HEK293 (cell line): Measurements from ENCODE around the gene ARHGAP42.

ENCODE experiments used
- HOXA7 ChIP-seq: sonication (generic); formaldehyde crosslinking; IDR thresholded peaks from 2 replicates; pipeline ENCODE4 v1.8.1; 2022; ENCODE audit warnings: missing genetic modification reagents, borderline replicate concordance
- KLF10 ChIP-seq: fragments of 450-650 bp; IDR thresholded peaks from 2 replicates; pipeline ENCODE4 v1.5.1; 2018; ENCODE audit warnings: missing biosample characterization, mild to moderate bottlenecking, missing genetic modification characterization
- KLF9 ChIP-seq: fragments of 450-650 bp; formaldehyde crosslinking; IDR thresholded peaks from 2 replicates; pipeline ENCODE4 v1.5.1; 2016; ENCODE audit warnings: missing biosample characterization, missing genetic modification characterization, low read depth
- YY1 ChIP-seq: fragments of 450-650 bp; formaldehyde crosslinking; IDR thresholded peaks from 2 replicates; pipeline ENCODE4 v1.5.1; 2018; ENCODE audit warnings: missing biosample characterization, missing genetic modification characterization
- ZFP37 ChIP-seq: fragments of 450-650 bp; formaldehyde crosslinking; IDR thresholded peaks from 2 replicates; pipeline ENCODE4 v1.5.1; 2016; ENCODE audit warnings: missing biosample characterization, missing genetic modification characterization
- ZFP41 ChIP-seq: fragments of 450-650 bp; formaldehyde crosslinking; IDR thresholded peaks from 2 replicates; pipeline ENCODE4 v1.5.1; 2016; ENCODE audit warnings: missing biosample characterization, missing genetic modification characterization, borderline replicate concordance
- ZNF121 ChIP-seq: fragments of 450-650 bp; formaldehyde crosslinking; IDR thresholded peaks from 2 replicates; pipeline ENCODE4 v1.5.1; 2016; ENCODE audit warnings: missing biosample characterization, missing genetic modification characterization
- ZNF223 ChIP-seq: fragments of 450-650 bp; formaldehyde crosslinking; IDR thresholded peaks from 2 replicates; pipeline ENCODE4 v1.5.1; 2016; ENCODE audit warnings: missing biosample characterization, missing genetic modification characterization
- ZNF274 ChIP-seq, 2 experiments: fragments of 200-500 bp in 1 of 2; fragments of 450-650 bp in 1 of 2; sonication (Bioruptor generic) in 1 of 2; formaldehyde crosslinking in 1 of 2; IDR thresholded peaks; 2 replicates each; pipeline versions ENCODE4 v1.5.1 to v1.6.1; 2014 to 2016; ENCODE audit warnings: borderline replicate concordance in 1 of 2, inconsistent platforms in 1 of 2, low read length in 1 of 2, missing biosample characterization in 1 of 2, missing genetic modification characterization in 1 of 2
- TF ChIP-seq, protein P1 (sequence below): fragments of 450-650 bp; formaldehyde crosslinking; IDR thresholded peaks from 2 replicates; pipeline ENCODE4 v1.5.0; 2017; ENCODE audit warnings: missing biosample characterization, missing genetic modification characterization, borderline replicate concordance
- TF ChIP-seq, protein P2 (sequence below): fragments of 450-650 bp; formaldehyde crosslinking; IDR thresholded peaks from 2 replicates; pipeline ENCODE4 v1.5.1; 2016; ENCODE audit warnings: missing biosample characterization, missing genetic modification characterization
- TF ChIP-seq, protein P3 (sequence below): fragments of 450-650 bp; formaldehyde crosslinking; IDR thresholded peaks from 2 replicates; pipeline ENCODE4 v1.5.1; 2016; ENCODE audit warnings: missing biosample characterization, missing genetic modification characterization
- TF ChIP-seq, protein P4 (sequence below): fragments of 450-650 bp; formaldehyde crosslinking; conservative IDR thresholded peaks from 2 replicates; pipeline ENCODE4 v1.5.1; 2016; ENCODE audit warnings: low read depth, missing biosample characterization, missing genetic modification characterization
- TF ChIP-seq, protein P5 (sequence below): fragments of 450-650 bp; formaldehyde crosslinking; IDR thresholded peaks from 2 replicates; pipeline ENCODE4 v1.5.1; 2017; ENCODE audit warnings: missing biosample characterization, missing genetic modification characterization

DNA sequence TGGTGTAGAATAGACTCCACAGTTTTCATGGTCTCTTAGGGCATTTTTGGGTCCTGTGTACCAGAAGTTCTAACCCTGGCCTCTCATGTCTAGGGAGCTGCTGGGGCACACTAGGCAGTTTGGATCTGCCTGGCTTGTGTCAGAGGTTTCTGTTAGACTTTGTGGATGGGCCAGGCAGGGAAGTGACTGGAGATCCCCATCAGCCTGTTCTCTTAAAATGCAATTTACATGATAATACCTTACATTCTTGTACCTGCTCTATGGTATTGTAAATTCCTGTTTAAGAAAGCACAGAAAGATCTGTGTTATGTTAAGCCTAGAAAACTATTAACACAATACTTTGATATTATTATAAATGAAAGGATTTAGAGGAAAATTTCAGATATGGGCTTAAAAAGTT, 104.0 kb downstream of the ARHGAP42 start:
- no peak for TF ChIP-seq ZNF121 (tag by site-specific recombination)
- no peak for TF ChIP-seq ZNF274 (IDR thresholded peaks at IDR 0.05; ENCODE audit: low read length)
- TF ChIP-seq ZNF274 (tag by site-specific recombination; IDR thresholded peaks at IDR 0.05; ENCODE audit: borderline replicate concordance) = no peak
- no peak for TF ChIP-seq ZFP41 (tag by site-specific recombination)
- TF ChIP-seq KLF10 (tag by site-specific recombination) = no peak
- TF ChIP-seq, protein P1, sequence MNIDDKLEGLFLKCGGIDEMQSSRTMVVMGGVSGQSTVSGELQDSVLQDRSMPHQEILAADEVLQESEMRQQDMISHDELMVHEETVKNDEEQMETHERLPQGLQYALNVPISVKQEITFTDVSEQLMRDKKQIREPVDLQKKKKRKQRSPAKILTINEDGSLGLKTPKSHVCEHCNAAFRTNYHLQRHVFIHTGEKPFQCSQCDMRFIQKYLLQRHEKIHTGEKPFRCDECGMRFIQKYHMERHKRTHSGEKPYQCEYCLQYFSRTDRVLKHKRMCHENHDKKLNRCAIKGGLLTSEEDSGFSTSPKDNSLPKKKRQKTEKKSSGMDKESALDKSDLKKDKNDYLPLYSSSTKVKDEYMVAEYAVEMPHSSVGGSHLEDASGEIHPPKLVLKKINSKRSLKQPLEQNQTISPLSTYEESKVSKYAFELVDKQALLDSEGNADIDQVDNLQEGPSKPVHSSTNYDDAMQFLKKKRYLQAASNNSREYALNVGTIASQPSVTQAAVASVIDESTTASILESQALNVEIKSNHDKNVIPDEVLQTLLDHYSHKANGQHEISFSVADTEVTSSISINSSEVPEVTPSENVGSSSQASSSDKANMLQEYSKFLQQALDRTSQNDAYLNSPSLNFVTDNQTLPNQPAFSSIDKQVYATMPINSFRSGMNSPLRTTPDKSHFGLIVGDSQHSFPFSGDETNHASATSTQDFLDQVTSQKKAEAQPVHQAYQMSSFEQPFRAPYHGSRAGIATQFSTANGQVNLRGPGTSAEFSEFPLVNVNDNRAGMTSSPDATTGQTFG (tag by site-specific recombination) = no peak
- TF ChIP-seq YY1 (tag by site-specific recombination) = no peak
- TF ChIP-seq, protein P2, sequence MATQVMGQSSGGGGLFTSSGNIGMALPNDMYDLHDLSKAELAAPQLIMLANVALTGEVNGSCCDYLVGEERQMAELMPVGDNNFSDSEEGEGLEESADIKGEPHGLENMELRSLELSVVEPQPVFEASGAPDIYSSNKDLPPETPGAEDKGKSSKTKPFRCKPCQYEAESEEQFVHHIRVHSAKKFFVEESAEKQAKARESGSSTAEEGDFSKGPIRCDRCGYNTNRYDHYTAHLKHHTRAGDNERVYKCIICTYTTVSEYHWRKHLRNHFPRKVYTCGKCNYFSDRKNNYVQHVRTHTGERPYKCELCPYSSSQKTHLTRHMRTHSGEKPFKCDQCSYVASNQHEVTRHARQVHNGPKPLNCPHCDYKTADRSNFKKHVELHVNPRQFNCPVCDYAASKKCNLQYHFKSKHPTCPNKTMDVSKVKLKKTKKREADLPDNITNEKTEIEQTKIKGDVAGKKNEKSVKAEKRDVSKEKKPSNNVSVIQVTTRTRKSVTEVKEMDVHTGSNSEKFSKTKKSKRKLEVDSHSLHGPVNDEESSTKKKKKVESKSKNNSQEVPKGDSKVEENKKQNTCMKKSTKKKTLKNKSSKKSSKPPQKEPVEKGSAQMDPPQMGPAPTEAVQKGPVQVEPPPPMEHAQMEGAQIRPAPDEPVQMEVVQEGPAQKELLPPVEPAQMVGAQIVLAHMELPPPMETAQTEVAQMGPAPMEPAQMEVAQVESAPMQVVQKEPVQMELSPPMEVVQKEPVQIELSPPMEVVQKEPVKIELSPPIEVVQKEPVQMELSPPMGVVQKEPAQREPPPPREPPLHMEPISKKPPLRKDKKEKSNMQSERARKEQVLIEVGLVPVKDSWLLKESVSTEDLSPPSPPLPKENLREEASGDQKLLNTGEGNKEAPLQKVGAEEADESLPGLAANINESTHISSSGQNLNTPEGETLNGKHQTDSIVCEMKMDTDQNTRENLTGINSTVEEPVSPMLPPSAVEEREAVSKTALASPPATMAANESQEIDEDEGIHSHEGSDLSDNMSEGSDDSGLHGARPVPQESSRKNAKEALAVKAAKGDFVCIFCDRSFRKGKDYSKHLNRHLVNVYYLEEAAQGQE (tag by site-specific recombination) = no peak
- TF ChIP-seq, protein P3, sequence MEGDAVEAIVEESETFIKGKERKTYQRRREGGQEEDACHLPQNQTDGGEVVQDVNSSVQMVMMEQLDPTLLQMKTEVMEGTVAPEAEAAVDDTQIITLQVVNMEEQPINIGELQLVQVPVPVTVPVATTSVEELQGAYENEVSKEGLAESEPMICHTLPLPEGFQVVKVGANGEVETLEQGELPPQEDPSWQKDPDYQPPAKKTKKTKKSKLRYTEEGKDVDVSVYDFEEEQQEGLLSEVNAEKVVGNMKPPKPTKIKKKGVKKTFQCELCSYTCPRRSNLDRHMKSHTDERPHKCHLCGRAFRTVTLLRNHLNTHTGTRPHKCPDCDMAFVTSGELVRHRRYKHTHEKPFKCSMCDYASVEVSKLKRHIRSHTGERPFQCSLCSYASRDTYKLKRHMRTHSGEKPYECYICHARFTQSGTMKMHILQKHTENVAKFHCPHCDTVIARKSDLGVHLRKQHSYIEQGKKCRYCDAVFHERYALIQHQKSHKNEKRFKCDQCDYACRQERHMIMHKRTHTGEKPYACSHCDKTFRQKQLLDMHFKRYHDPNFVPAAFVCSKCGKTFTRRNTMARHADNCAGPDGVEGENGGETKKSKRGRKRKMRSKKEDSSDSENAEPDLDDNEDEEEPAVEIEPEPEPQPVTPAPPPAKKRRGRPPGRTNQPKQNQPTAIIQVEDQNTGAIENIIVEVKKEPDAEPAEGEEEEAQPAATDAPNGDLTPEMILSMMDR (tag by site-specific recombination) = no peak
- TF ChIP-seq ZNF223 (tag by site-specific recombination) = no peak
- no peak for TF ChIP-seq ZFP37
- TF ChIP-seq, protein P4, sequence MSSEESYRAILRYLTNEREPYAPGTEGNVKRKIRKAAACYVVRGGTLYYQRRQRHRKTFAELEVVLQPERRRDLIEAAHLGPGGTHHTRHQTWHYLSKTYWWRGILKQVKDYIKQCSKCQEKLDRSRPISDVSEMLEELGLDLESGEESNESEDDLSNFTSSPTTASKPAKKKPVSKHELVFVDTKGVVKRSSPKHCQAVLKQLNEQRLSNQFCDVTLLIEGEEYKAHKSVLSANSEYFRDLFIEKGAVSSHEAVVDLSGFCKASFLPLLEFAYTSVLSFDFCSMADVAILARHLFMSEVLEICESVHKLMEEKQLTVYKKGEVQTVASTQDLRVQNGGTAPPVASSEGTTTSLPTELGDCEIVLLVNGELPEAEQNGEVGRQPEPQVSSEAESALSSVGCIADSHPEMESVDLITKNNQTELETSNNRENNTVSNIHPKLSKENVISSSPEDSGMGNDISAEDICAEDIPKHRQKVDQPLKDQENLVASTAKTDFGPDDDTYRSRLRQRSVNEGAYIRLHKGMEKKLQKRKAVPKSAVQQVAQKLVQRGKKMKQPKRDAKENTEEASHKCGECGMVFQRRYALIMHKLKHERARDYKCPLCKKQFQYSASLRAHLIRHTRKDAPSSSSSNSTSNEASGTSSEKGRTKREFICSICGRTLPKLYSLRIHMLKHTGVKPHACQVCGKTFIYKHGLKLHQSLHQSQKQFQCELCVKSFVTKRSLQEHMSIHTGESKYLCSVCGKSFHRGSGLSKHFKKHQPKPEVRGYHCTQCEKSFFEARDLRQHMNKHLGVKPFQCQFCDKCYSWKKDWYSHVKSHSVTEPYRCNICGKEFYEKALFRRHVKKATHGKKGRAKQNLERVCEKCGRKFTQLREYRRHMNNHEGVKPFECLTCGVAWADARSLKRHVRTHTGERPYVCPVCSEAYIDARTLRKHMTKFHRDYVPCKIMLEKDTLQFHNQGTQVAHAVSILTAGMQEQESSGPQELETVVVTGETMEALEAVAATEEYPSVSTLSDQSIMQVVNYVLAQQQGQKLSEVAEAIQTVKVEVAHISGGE = no peak
- TF ChIP-seq KLF9 (tag by site-specific recombination) = no peak
- TF ChIP-seq HOXA7 = no peak
- TF ChIP-seq, protein P5, sequence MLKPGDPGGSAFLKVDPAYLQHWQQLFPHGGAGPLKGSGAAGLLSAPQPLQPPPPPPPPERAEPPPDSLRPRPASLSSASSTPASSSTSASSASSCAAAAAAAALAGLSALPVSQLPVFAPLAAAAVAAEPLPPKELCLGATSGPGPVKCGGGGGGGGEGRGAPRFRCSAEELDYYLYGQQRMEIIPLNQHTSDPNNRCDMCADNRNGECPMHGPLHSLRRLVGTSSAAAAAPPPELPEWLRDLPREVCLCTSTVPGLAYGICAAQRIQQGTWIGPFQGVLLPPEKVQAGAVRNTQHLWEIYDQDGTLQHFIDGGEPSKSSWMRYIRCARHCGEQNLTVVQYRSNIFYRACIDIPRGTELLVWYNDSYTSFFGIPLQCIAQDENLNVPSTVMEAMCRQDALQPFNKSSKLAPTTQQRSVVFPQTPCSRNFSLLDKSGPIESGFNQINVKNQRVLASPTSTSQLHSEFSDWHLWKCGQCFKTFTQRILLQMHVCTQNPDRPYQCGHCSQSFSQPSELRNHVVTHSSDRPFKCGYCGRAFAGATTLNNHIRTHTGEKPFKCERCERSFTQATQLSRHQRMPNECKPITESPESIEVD (tag by site-specific recombination) = no peak
